ENCODE results near the gene OCRL.

DNA sequence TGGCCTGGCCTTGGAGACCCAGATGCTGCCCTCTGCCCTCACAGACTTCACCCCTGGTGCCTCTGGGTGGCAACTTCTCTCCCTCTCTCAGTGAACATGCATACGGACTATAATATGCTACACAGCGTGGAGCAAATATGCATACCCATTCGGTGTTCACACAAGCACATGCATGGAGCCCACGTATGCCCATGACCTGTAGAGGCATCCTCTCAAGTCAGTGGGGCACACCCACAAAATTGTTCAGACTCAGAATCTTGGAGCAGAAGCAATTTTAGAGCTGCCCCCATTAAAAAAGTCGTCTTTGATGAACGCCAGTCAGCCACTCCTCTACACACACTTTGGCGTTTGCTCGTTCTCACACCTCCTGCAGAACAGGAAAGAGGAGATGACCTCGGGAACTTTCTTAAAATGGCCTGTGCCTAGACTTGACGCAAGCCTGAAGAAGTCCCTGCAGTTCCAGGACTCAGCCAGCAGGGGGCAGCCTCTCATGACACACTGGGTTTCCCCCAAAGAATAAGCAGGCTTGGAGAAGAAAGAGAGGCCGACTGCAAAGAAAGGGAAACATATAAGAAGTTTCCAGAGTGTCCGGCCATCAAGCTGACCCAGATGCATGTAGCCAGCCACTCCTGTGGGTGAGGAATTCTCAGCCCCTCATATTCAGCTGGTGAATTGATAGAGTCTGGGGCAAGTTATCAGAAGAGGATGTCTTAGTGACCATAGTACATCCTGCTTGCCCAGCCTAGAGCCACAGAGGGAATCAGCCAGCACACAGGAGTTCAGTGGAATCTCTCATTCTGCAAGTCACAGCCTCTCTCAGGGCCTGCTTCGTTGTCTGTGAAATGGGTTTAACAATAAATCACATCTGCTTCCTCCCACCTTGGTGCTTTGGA is 97.4 kb downstream of the OCRL start:
- TF ChIP-seq GATA3 (IDR thresholded peaks at IDR 0.05; ENCODE audit: low read depth, low read length), result no peak
- TF ChIP-seq GATA2 (IDR thresholded peaks at IDR 0.05; ENCODE audit: low read depth, low read length), result no peak
